Naive B cell (primary cell): ENCODE data around the gene ESR2. TPM values are rescaled to one million over a fixed set of nuclear protein-coding genes. Genes with fewer than 3 reads are reported as not detected.

Experiments used
- ATAC-seq, 2 donors: fragments of 150-1000 bp; cut with Tn5 transposase; 2 replicates each; pipeline ENCODE4 v1.10.0; 2021; ENCODE audit warnings: low read depth in 2 of 2, mild to moderate bottlenecking in 2 of 2, moderate library complexity in 2 of 2
- DNase-seq: peaks from one replicate; pipeline ENCODE4 v3.0.0; 2022
- H3K27ac Mint-ChIP-seq, 6 donors: one replicate each; pipeline ENCODE4 v1.8.0; 2020 to 2022; ENCODE audit warnings: mild to moderate bottlenecking in 6 of 6, mixed read lengths in 6 of 6, moderate library complexity in 5 of 6, inconsistent platforms in 2 of 6
- H3K27me3 Mint-ChIP-seq, 3 donors: one replicate each; pipeline ENCODE4 v1.8.0; 2021 to 2022; ENCODE audit warnings: mixed read lengths in 3 of 3, mild to moderate bottlenecking in 1 of 3
- H3K36me3 Mint-ChIP-seq, 2 donors: one replicate each; pipeline ENCODE4 v1.8.0; 2020 to 2022; ENCODE audit warnings: mixed read lengths in 2 of 2, inconsistent platforms in 1 of 2, mild to moderate bottlenecking in 1 of 2
- H3K4me1 Mint-ChIP-seq, 3 donors: one replicate each; pipeline ENCODE4 v1.8.0; 2020 to 2022; ENCODE audit warnings: mixed read lengths in 3 of 3, inconsistent platforms in 1 of 3, mild to moderate bottlenecking in 1 of 3, moderate library complexity in 1 of 3
- H3K4me3 Mint-ChIP-seq, 8 donors: one replicate each; pipeline ENCODE4 v1.8.0; 2020 to 2022; ENCODE audit warnings: mild to moderate bottlenecking in 8 of 8, mixed read lengths in 8 of 8, moderate library complexity in 8 of 8, inconsistent platforms in 2 of 8
- H3K9me3 Mint-ChIP-seq, 7 donors: one replicate each; pipeline ENCODE4 v1.8.0; 2020 to 2022; ENCODE audit warnings: mixed read lengths in 7 of 7, mild to moderate bottlenecking in 5 of 7, inconsistent platforms in 2 of 7, moderate library complexity in 1 of 7
- polyA plus RNA-seq, 6 donors: library from polyadenylated mRNA; unstranded; fragments of 300-500 nt; fragmentation: Illumina TruSeq; gene quantifications; one replicate each; pipeline ENCODE4 v1.2.3, GENCODE V29; 2021; ENCODE audit warnings: low read depth in 6 of 6

ESR2 gene
- polyA plus RNA-seq, 6 donors from 2014 or later, result 1.6 to 7.4 (median 3.2) TPM

DNA sequence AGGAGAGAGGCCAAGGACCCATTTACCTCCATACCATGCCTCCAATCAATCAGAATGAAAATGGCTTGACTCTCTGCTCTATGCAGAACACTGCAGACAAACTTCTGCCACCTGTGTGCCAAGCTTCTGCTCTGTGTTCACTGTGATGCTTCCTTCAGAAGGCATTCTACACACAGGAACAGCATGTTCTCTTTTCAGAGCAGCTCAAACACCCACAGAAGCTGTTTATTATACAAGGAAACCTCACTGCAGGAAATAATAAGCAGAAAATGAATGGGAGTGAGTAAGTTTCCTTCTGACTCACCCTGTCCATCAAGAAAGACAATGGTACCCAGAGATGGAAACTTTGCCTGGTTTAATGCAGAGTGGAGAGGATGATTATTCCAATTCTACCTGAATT, 2.4 kb upstream of the ESR2 start:
- Mint-ChIP-seq H3K27ac (no peak overlapping the region), H3K4me3 (peak overlapping the region in 1 of 8 donors; percentile 69), H3K9me3 (no peaks in the 10 kb centered on the region), H3K4me1 (peaks cover 14 to 17% (median 14%) of the 10 kb centered on the region in 3 donors), H3K27me3 (peaks cover 0 to 7% (median 0%) of the 10 kb centered on the region in 3 donors), H3K36me3 (no peaks in the 10 kb centered on the region)
- ATAC-seq, result no peak
- DNase-seq, result no peak

DNA sequence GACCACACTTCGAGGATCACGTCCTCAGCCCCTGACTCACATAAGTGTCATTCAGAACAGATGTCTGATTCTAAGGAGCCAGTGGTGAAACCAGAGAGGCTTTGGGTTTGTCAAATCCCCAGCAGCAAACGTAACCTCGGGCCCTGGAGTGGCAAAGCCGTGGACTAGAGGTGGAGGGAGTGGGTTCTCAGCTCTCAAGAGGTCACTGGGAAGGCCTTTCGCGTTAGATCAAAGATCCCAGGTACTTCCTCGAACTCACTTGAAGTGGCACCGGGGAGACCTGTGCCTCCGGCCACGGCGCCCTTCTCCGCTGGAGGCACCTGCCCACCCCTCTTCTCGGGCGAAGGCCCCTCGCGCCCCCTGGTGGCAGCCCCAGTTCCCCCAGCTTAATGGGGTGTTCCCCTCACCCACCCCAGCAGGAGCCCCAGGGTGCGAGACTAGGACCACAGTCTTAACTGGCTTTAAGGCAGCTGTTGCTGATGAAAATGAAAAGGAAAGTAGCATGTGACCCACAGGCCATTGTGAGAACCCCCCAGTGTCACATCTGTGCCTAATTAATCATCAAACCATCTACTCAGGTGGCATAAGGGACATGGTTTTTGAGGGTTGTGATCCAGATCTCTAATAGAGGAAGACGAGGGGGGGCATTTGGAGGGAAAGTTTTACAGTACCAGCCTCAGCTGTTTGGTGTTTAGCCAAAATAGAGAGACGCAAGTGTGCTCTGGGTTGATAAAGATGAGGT, 672 bp upstream of the ESR2 start:
- Mint-ChIP-seq H3K27me3 (peaks cover 0 to 7% (median 0%) of the 10 kb centered on the region in 3 donors), H3K27ac (peak overlapping the region; percentile 58 to 97 (median 92))

DNA sequence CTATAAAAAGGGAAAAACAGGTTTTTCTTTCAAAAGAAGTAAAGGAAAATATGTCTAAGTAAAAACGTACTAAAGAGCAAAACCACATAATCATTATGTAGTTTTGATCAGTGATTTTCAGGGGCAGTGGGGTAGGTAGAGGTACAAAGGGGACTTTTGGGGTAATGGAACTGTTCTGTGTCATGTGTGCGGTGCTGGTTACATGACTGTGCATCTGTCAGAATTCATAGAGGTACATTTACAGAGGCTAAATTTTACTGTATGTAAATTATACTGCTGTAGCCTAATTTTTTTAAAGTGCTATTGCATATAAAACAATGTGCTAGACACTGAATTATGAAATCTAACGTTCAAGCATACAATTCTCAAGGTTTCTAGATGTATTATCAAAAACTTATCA, 2.0 kb downstream of the ESR2 start:
- H3K4me3 Mint-ChIP-seq, result peak overlapping the region in 2 of 8 donors; percentile 20 to 39
- no peak overlapping the region for H3K27ac Mint-ChIP-seq
- H3K27me3 Mint-ChIP-seq, result no peaks in the 10 kb centered on the region
- no peaks in the 10 kb centered on the region for H3K9me3 Mint-ChIP-seq
- ATAC-seq (no peak), DNase-seq (no peak)
- H3K36me3 Mint-ChIP-seq, result no peaks in the 10 kb centered on the region
- H3K4me1 Mint-ChIP-seq, result peaks cover 14 to 28% (median 14%) of the 10 kb centered on the region in 3 donors

More for the DNA sequence above, 672 bp upstream of the ESR2 start:
- Mint-ChIP-seq H3K9me3 (no peaks in the 10 kb centered on the region), H3K4me1 (peaks cover 14 to 25% (median 14%) of the 10 kb centered on the region in 3 donors), H3K4me3 (peak overlapping the region; percentile 88 to 97 (median 94)), H3K36me3 (no peaks in the 10 kb centered on the region)
- DNase-seq, result peak; percentile 91
- ATAC-seq, result peak; percentile 91

DNA sequence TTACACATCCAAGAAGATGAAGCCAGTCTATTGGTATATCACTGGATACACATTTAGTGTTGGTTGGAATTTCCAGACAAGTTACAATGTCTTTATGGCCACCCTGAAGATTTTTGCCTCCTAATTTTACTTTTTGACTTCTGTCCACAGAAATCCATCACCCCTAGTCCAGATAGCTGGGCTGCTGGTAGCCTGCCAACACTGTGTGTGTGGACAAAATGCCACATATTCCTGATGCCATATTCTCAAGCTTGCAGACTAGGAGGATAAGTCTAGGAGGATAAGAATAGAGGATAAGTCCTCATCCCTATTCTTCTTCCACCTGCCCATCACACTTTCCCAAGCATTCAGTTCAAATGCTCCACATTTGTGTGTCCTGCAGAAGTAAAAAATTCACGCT, 4.6 kb downstream of the ESR2 start:
- Mint-ChIP-seq H3K4me3 (no peak overlapping the region), H3K4me1 (peaks cover 7 to 33% (median 10%) of the 10 kb centered on the region in 3 donors), H3K27ac (no peak overlapping the region), H3K27me3 (no peaks in the 10 kb centered on the region), H3K36me3 (peaks cover 0 to 4% of the 10 kb centered on the region in 2 donors), H3K9me3 (peaks cover 0 to 2% (median 0%) of the 10 kb centered on the region in 7 donors)
- DNase-seq (no peak), ATAC-seq (no peak)

DNA sequence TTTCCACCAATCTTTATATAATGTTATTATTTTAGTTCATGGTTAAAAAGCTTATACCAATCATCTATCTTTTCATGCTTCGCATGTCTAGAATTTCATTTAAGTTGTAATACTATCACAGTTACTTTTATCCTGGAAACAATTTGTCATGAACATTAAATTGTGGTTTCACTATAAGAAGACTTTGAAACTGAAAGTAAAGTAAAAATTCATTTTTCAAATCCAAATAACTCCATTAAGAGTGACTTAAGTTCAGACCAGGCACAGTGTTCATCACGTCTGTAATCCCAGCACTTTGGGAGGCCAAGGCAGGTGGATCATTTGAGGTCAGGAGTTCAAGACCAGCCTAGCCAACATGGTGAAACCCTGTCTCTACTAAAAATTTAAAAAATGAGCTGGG, 12.4 kb downstream of the ESR2 start:
- DNase-seq, result no peak
- Mint-ChIP-seq H3K4me1 (peaks cover 4 to 17% (median 6%) of the 10 kb centered on the region in 3 donors), H3K4me3 (peak overlapping the region in 4 of 8 donors; percentile 28 to 77 (median 54)), H3K27me3 (no peaks in the 10 kb centered on the region), H3K27ac (peak overlapping the region in 5 of 6 donors; percentile 26 to 91 (median 47)), H3K36me3 (peaks cover 0 to 24% of the 10 kb centered on the region in 2 donors), H3K9me3 (peaks cover 0 to 2% (median 0%) of the 10 kb centered on the region in 7 donors)
- no peak for ATAC-seq

DNA sequence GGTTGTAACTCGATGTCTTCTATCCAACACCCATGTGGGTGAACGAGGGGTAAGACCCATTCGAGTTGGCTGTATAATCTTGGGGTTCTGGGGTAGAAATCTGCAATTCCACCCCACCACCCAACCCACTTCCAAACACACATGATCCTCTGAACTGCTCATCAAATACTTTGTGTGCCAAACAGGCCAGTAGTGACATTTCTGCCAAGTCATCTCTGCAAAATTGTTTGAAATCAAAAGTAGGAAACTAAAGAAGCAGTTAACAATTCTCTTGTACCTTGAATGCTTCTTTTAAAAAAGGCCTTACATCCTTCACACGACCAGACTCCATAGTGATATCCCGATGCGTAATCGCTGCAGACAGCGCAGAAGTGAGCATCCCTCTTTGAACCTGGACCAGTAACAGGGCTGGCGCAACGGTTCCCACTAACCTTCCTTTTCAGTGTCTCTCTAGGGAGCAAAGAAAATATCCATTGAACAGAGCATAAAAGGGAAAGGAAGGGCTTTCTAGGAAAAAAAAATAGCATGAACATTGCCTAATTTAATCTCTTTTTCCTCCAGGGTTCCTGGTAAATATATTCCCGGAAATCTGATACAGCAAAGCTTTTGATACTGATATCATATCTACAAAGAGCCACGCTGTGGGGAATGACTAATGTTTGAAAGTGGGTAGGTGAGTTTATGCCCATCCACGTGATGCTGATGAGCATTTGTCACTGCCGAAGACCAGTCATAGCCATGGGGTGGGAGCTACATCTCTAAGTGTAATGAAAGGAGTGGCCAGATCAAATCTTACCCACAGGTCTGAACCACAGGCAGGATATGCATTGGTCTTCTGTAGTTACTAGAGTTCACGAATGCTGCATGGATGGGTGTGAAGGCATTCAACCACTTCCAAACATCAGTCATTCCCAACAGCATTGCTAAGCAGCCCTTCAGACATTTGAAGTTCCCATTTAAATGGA, 14.2 kb downstream of the ESR2 start:
- H3K4me1 Mint-ChIP-seq, result peaks cover 4 to 15% (median 6%) of the 10 kb centered on the region in 3 donors
- H3K4me3 Mint-ChIP-seq, result no peak overlapping the region
- peak overlapping the region in 3 of 6 donors; percentile 9 to 47 (median 31) for H3K27ac Mint-ChIP-seq
- ATAC-seq (no peak), DNase-seq (no peak)
- no peaks in the 10 kb centered on the region for H3K27me3 Mint-ChIP-seq
- peaks cover 0 to 24% of the 10 kb centered on the region in 2 donors for H3K36me3 Mint-ChIP-seq
- H3K9me3 Mint-ChIP-seq, result peaks cover 0 to under 1% (median 0%) of the 10 kb centered on the region in 7 donors

DNA sequence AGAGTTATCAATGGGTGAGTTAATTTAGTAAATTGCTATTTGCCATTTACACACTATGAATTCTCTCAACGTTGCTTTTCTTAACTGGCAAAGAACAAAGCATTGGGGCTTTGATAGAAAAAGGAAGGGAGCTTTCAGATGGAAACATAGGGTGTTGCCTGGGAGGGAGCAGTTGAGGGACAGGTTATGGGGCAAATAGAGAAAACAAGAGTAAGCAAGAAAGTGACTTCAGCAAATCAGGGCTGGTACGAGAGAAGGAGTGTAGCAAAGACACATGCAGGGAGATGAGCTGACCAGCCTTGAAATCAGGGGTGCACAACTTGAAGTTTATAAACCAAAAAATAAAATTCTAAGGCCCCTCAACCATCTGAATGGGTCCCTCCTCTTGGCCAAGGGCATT, 15.7 kb downstream of the ESR2 start:
- H3K27ac Mint-ChIP-seq, result peak overlapping the region in 2 of 6 donors; percentile 48 to 58
- no peak overlapping the region for H3K4me3 Mint-ChIP-seq
- H3K36me3 Mint-ChIP-seq, result peaks cover 0 to 29% of the 10 kb centered on the region in 2 donors
- no peaks in the 10 kb centered on the region for H3K27me3 Mint-ChIP-seq
- H3K9me3 Mint-ChIP-seq, result peaks cover 0 to 3% (median 0%) of the 10 kb centered on the region in 7 donors
- no peak for DNase-seq
- peaks cover 4 to 15% (median 6%) of the 10 kb centered on the region in 3 donors for H3K4me1 Mint-ChIP-seq
- no peak for ATAC-seq

DNA sequence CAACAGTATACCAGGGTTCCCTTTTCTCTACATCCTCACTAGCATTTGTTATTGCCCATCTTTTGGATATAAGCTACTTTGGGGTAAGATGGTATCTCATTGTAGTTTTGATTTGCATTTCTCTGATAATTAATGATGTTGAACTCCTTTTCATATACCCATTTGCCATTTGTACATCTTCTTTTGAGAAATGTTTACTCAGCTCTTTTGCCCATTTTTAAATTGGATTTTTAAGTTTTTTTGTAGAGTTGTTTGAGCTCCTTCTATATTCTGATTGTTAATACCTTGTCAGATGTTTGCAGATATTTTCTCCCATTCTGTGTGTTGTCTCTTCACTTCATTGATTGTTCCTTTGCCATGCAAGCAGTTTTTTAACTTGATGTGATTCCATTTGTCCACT, 22.2 kb downstream of the ESR2 start:
- Mint-ChIP-seq H3K9me3 (peaks cover 0 to 3% (median 0%) of the 10 kb centered on the region in 7 donors), H3K27ac (peak overlapping the region in 1 of 6 donors; percentile 10), H3K27me3 (no peaks in the 10 kb centered on the region), H3K4me1 (peaks cover 4 to 17% (median 9%) of the 10 kb centered on the region in 3 donors), H3K36me3 (peaks cover 0 to 18% of the 10 kb centered on the region in 2 donors), H3K4me3 (no peak overlapping the region)
- no peak for DNase-seq
- ATAC-seq, result no peak

DNA sequence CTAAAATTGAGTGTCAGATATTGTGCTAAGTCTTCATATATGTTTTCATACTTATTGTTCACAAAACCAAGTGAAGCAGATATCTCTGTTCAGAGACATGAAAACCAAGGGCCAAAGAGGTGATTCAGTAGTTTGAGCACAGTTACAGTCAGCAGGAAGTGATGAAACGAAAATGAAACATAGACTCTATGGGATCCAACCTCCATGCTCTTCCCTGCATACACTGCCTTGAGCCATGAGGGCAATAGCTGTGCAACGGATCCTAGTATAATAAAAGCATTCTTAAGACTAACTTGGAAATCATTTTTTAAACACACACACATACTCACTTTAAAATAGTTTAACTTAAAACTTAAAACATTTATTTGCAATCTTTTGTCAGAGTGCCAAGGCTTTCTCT, 27.9 kb downstream of the ESR2 start:
- peaks cover 21 to 41% (median 23%) of the 10 kb centered on the region in 3 donors for H3K4me1 Mint-ChIP-seq
- H3K27ac Mint-ChIP-seq, result peak overlapping the region in 3 of 6 donors; percentile 7 to 88 (median 43)
- H3K9me3 Mint-ChIP-seq, result peaks cover 0 to 2% (median 0%) of the 10 kb centered on the region in 7 donors
- peaks cover 0 to 9% of the 10 kb centered on the region in 2 donors for H3K36me3 Mint-ChIP-seq
- ATAC-seq (no peak), DNase-seq (no peak)
- H3K4me3 Mint-ChIP-seq, result peak overlapping the region in 1 of 8 donors; percentile 29
- H3K27me3 Mint-ChIP-seq, result no peaks in the 10 kb centered on the region

DNA sequence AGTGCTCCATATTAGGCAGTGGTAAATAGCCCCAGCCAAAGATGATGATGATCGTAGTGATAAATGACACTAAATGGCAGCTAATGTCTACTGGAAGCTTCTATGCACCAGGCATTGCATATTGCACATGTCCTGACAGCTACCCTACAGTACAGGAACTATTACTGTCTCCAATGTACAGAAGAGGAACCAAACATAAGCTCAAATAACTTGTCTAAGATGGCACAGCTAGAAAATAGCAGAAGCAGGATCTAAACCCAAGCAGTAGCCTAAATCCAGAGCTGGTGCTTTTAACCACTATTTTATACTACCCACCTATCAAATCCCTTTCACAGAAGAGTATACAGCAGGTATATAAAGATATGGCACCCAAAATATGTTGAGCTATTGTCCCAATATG, 28.9 kb downstream of the ESR2 start:
- no peak overlapping the region for H3K4me3 Mint-ChIP-seq
- peaks cover 0 to 2% (median 0%) of the 10 kb centered on the region in 7 donors for H3K9me3 Mint-ChIP-seq
- ATAC-seq (peak; percentile 67 to 79), DNase-seq (peak; percentile 2)
- peaks cover under 1 to 9% of the 10 kb centered on the region in 2 donors for H3K36me3 Mint-ChIP-seq
- peak overlapping the region in 1 of 6 donors; percentile 34 for H3K27ac Mint-ChIP-seq
- no peaks in the 10 kb centered on the region for H3K27me3 Mint-ChIP-seq
- H3K4me1 Mint-ChIP-seq, result peaks cover 21 to 39% (median 23%) of the 10 kb centered on the region in 3 donors

DNA sequence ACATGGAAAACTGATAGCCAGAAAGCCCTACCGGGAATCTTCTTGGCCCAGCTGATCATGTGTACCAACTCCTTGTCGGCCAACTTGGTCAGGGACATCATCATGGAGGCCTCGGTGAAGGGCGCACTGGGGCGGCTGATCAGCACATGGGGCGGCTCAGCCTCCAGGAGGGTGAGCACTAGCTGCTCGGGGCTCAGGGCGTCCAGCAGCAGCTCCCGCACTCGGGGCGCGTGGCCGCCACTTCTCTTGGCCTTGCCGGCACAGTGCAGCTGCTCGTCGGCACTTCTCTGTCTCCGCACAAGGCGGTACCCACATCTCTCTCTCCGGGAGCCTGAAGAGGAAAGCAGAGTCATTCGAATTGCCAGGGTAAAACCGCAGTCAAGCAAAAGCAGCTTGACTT, 33.8 kb downstream of the ESR2 start:
- Mint-ChIP-seq H3K4me3 (no peak overlapping the region), H3K9me3 (peaks cover 0 to 2% (median 0%) of the 10 kb centered on the region in 7 donors), H3K4me1 (peaks cover under 1 to 8% (median 1%) of the 10 kb centered on the region in 3 donors), H3K36me3 (peaks cover 7 to 8% of the 10 kb centered on the region in 2 donors), H3K27me3 (no peaks in the 10 kb centered on the region), H3K27ac (no peak overlapping the region)
- no peak for DNase-seq
- ATAC-seq, result no peak

DNA sequence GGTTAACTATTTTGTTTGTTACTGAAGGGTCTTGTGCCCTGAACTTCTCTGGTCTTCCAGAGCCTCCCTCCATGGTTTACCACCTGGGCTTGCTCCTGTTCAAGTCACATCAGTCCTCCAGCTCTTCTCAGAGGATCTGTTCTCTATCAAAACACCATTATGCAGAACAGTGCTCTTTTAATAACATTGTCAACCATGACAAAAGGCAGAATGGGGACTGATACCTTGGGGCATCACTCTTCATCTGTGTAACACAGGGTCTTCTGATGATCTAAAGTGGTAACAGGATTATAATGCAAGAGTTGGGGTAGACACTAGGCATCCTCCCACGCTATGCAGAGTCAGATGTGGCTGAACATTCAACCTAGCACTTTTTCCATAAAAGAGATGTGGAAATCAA, 38.4 kb downstream of the ESR2 start:
- H3K27ac Mint-ChIP-seq, result peak overlapping the region in 2 of 6 donors; percentile 69 to 74
- H3K4me1 Mint-ChIP-seq, result peaks cover 0 to 7% (median 5%) of the 10 kb centered on the region in 3 donors
- DNase-seq (no peak), ATAC-seq (no peak)
- peaks cover 7 to 10% of the 10 kb centered on the region in 2 donors for H3K36me3 Mint-ChIP-seq
- H3K4me3 Mint-ChIP-seq, result no peak overlapping the region
- H3K27me3 Mint-ChIP-seq, result no peaks in the 10 kb centered on the region
- peaks cover 0 to 4% (median 0%) of the 10 kb centered on the region in 7 donors for H3K9me3 Mint-ChIP-seq

DNA sequence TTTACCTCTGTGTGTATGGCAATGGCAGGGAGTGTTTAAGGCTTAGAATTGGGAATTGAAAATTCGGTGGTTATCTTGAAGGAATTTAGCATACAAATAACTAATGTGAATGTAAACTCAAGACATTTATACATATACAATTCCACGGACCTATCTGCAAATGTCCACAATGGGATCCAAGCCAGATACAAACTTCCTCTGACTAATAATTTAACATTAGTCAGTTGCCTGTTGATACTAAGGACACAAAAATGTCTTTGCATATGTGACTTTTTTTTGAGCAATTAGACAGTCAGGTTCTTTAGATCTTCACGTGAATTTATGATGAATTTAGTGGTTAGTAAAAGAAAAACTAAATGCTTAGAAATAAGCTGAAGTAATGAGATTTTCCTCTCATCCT, 40.5 kb downstream of the ESR2 start:
- no peak for DNase-seq
- no peaks in the 10 kb centered on the region for H3K27me3 Mint-ChIP-seq
- H3K36me3 Mint-ChIP-seq, result peaks cover 0 to 8% of the 10 kb centered on the region in 2 donors
- peaks cover 0 to 10% (median 6%) of the 10 kb centered on the region in 3 donors for H3K4me1 Mint-ChIP-seq
- no peak overlapping the region for H3K27ac Mint-ChIP-seq
- no peak for ATAC-seq
- peaks cover 0 to 4% (median 0%) of the 10 kb centered on the region in 7 donors for H3K9me3 Mint-ChIP-seq
- no peak overlapping the region for H3K4me3 Mint-ChIP-seq
